Tibial nerve (tissue), 4 donors: Measurements from ENCODE around the gene CTNND1. TPM values are rescaled to one million over a fixed set of nuclear protein-coding genes. Genes with fewer than 3 reads are reported as not detected.

ENCODE experiments used
- DNase-seq, 2 donors: peaks; one replicate each; pipeline ENCODE4 v3.0.0-alpha.2; 2019; ENCODE audit warnings: low spot score in 2 of 2
- H3K27ac ChIP-seq, 4 donors: fragments of 200-600 bp; sonication (generic) in 3 of 4; one replicate each; pipeline ENCODE4 v1.5.1; 2017 to 2019; ENCODE audit warnings: mild to moderate bottlenecking in 1 of 4
- H3K27me3 ChIP-seq, 2 donors: fragments of 200-600 bp; sonication (generic) in 1 of 2; one replicate each; pipeline versions ENCODE4 v1.5.1 to v1.6.0; 2017 to 2019
- H3K36me3 ChIP-seq, 3 donors: fragments of 200-600 bp; sonication (generic); one replicate each; pipeline ENCODE4 v1.5.1; 2018 to 2019
- H3K4me1 ChIP-seq, 4 donors: fragments of 200-600 bp; sonication (generic) in 3 of 4; one replicate each; pipeline ENCODE4 v1.5.1; 2017 to 2019
- H3K4me3 ChIP-seq, 4 donors: fragments of 200-600 bp; sonication (generic) in 3 of 4; one replicate each; pipeline ENCODE4 v1.5.1; 2017 to 2019; ENCODE audit warnings: mild to moderate bottlenecking in 1 of 4, moderate library complexity in 1 of 4
- H3K9me3 ChIP-seq, 4 donors: fragments of 200-600 bp; sonication (generic) in 3 of 4; one replicate each; pipeline ENCODE4 v1.5.1; 2017 to 2019
- CTCF ChIP-seq, 5 experiments: fragments of 200-600 bp in 3 of 5; fragments of 450-650 bp in 2 of 5; sonication (generic) in 3 of 5; IDR thresholded peaks; one replicate each; pipeline ENCODE4 v1.5.1; 2016 to 2019; ENCODE audit warnings: antibody characterized with exemption in 5 of 5, mild to moderate bottlenecking in 3 of 5, moderate library complexity in 2 of 5
- EP300 ChIP-seq, 2 donors: sonication (generic); formaldehyde crosslinking; IDR thresholded peaks; one replicate each; pipeline ENCODE4 v1.6.1; 2017; ENCODE audit warnings: antibody characterized with exemption in 2 of 2, mild to moderate bottlenecking in 1 of 2
- POLR2A ChIP-seq, 2 donors: fragments of 450-650 bp; IDR thresholded peaks; one replicate each; pipeline ENCODE4 v1.6.1; 2017; ENCODE audit warnings: antibody characterized with exemption in 2 of 2, mild to moderate bottlenecking in 2 of 2, moderate library complexity in 2 of 2
- WGBS, 2 donors: methylation state at CpG; one replicate each; pipeline ENCODE4 v1.1.5; 2018; 5-methylcytosine and 5-hydroxymethylcytosine counted together
- total RNA-seq, 4 donors: library from RNA; depleted of rRNA; stranded (reverse); fragments of >200 nt; gene quantifications; one replicate each; pipeline ENCODE4 v1.1.0, GENCODE V29; 2016

The CTNND1 gene
- total RNA-seq, 4 donors from 2014 or later, result 104 to 128 (median 124) TPM

- TF ChIP-seq EP300 (IDR thresholded peaks at IDR 0.05), result no peak
- Histone ChIP-seq H3K27ac (peak overlapping the region in 2 of 4 donors; percentile 13 to 51), H3K4me3 (no peak overlapping the region), H3K4me1 (peaks cover 0 to 91% (median 44%) of the 10 kb centered on the region in 4 donors), H3K27me3 (no peaks in the 10 kb centered on the region), H3K36me3 (no peaks in the 10 kb centered on the region), H3K9me3 (no peaks in the 10 kb centered on the region)
- 89 to 91% methylated on average over 3 of the region's 3 CpGs for WGBS, 2 donors
- DNase-seq, result no peak
Measured at GRCh38 chr11:57771365-57771764, 9.8 kb downstream of the CTNND1 start.

GRCh38 chr11:57772562-57772961 is 11.0 kb downstream of the CTNND1 start:
- Histone ChIP-seq H3K27ac (peak overlapping the region in 2 of 4 donors; percentile 38 to 51), H3K4me1 (peaks cover 6 to 93% (median 48%) of the 10 kb centered on the region in 4 donors), H3K36me3 (no peaks in the 10 kb centered on the region), H3K27me3 (no peaks in the 10 kb centered on the region), H3K4me3 (no peak overlapping the region), H3K9me3 (no peaks in the 10 kb centered on the region)
- TF ChIP-seq EP300 (IDR thresholded peaks at IDR 0.05), result no peak
- TF ChIP-seq POLR2A (IDR thresholded peaks at IDR 0.05), result no peak
- no peak for TF ChIP-seq CTCF (IDR thresholded peaks at IDR 0.05)
- no peak for DNase-seq
- 70 to 73% methylated on average over 4 of the region's 4 CpGs for WGBS, 2 donors

GRCh38 chr11:57773026-57773598 is 11.5 kb downstream of the CTNND1 start:
- Histone ChIP-seq H3K9me3 (no peaks in the 10 kb centered on the region), H3K27me3 (no peaks in the 10 kb centered on the region), H3K4me1 (peaks cover 8 to 94% (median 53%) of the 10 kb centered on the region in 4 donors), H3K27ac (peak overlapping the region in 1 of 4 donors; percentile 38), H3K4me3 (no peak overlapping the region), H3K36me3 (no peaks in the 10 kb centered on the region)
- DNase-seq, result no peak
- 81 to 86% methylated on average over 5 of the region's 5 CpGs for whole genome bisulfite sequencing, 2 donors
- TF ChIP-seq CTCF (IDR thresholded peaks at IDR 0.05) (no peak), EP300 (IDR thresholded peaks at IDR 0.05) (no peak), POLR2A (IDR thresholded peaks at IDR 0.05) (no peak)

GRCh38 chr11:57775491-57775890 is 13.9 kb downstream of the CTNND1 start:
- no peaks in the 10 kb centered on the region for H3K27me3 ChIP-seq
- H3K4me3 ChIP-seq, result peak overlapping the region in 1 of 4 donors; percentile 5
- H3K36me3 ChIP-seq, result no peaks in the 10 kb centered on the region
- DNase-seq, result peak in 1 of 2 donors; percentile 27
- peak overlapping the region; percentile 74 to 96 (median 90) for H3K27ac ChIP-seq
- WGBS, 2 donors, result 27 to 32% methylated on average over 5 of the region's 5 CpGs
- peaks cover 8 to 98% (median 68%) of the 10 kb centered on the region in 4 donors for H3K4me1 ChIP-seq
- peak in 1 of 2 donors; percentile 56 for TF ChIP-seq EP300 (IDR thresholded peaks at IDR 0.05)
- no peak for TF ChIP-seq CTCF (IDR thresholded peaks at IDR 0.05)
- H3K9me3 ChIP-seq, result no peaks in the 10 kb centered on the region

GRCh38 chr11:57776031-57776521 is 14.5 kb downstream of the CTNND1 start:
- TF ChIP-seq POLR2A (IDR thresholded peaks at IDR 0.05) (no peak), CTCF (IDR thresholded peaks at IDR 0.05) (no peak), EP300 (IDR thresholded peaks at IDR 0.05) (no peak)
- Histone ChIP-seq H3K36me3 (no peaks in the 10 kb centered on the region), H3K27me3 (no peaks in the 10 kb centered on the region), H3K9me3 (no peaks in the 10 kb centered on the region), H3K27ac (peak overlapping the region; percentile 74 to 96 (median 90)), H3K4me1 (peaks cover 8 to 98% (median 73%) of the 10 kb centered on the region in 4 donors), H3K4me3 (peak overlapping the region in 2 of 4 donors; percentile 5 to 13)
- WGBS, 2 donors, result 14 to 20% methylated on average over 3 of the region's 3 CpGs
- DNase-seq, result no peak
